T-cell (primary cell): ENCODE results near the gene KDM2A. TPM values are rescaled to one million over a fixed set of nuclear protein-coding genes. Genes with fewer than 3 reads are reported as not detected.

Experiments used
- ATAC-seq, 4 experiments: fragments of 200-7000 bp in 3 of 4; fragments of 150-1000 bp in 1 of 4; cut with Tn5 transposase; replicated peaks in 1 of 4; 1 replicate in 3 of 4; 2 replicates in 1 of 4; pipeline ENCODE4 v1.10.0; 2021; ENCODE audit warnings: moderate library complexity in 3 of 4, mild to moderate bottlenecking in 2 of 4, moderate number of reproducible peaks in 1 of 4
- CTCF ChIA-PET, 2 donors: fragments of 300-600 bp; sonication (Branson Sonifier 250); formaldehyde crosslinking; loops; one replicate each; lab custom pipeline; 2022; ENCODE audit warnings: antibody characterized with exemption in 2 of 2; lab: Charles Lee
- POLR2A ChIA-PET, 2 donors: fragments of 300-600 bp; sonication (Branson Sonifier 250); formaldehyde crosslinking; loops; one replicate each; lab custom pipeline; 2022; ENCODE audit warnings: antibody characterized with exemption in 2 of 2; lab: Charles Lee
- DNase-seq, 35 experiments: peaks; one replicate each; pipeline versions ENCODE4 v3.0.0 to v3.0.0-alpha.2; 2013 to 2023
- H3K27ac ChIP-seq: one replicate; pipeline ENCODE4 v1.5.1; 2013; ENCODE audit warnings: low read length
- H3K27me3 ChIP-seq, 2 experiments: replicated peaks in 1 of 2; 1 replicate in 1 of 2; 2 replicates in 1 of 2; pipeline versions ENCODE4 v1.6.1 to v1.7.0; 2013; ENCODE audit warnings: low read length in 1 of 2, mixed read lengths in 1 of 2; ENCODE audit not compliant: control insufficient read depth in 2 of 2, insufficient read depth in 2 of 2; ENCODE audit errors: extremely low read depth in 1 of 2
- H3K36me3 ChIP-seq, 2 donors: 1 replicate in 1 of 2; 2 replicates in 1 of 2; pipeline versions ENCODE4 v1.6.1 to v1.7.0; 2013; ENCODE audit warnings: low read length in 1 of 2; ENCODE audit not compliant: control insufficient read depth in 2 of 2, insufficient read depth in 1 of 2; ENCODE audit errors: extremely low read depth in 1 of 2
- H3K4me1 ChIP-seq, 2 experiments: 1 replicate in 1 of 2; 2 replicates in 1 of 2; pipeline versions ENCODE4 v1.6.1 to v1.7.0; 2013; ENCODE audit warnings: low read length in 2 of 2, mixed read lengths in 1 of 2; ENCODE audit not compliant: insufficient read depth in 2 of 2, control insufficient read depth in 1 of 2; ENCODE audit errors: extremely low read depth in 1 of 2
- H3K4me3 ChIP-seq, 2 donors: 1 replicate in 1 of 2; 2 replicates in 1 of 2; pipeline versions ENCODE4 v1.5.1 to v1.7.0; 2013; ENCODE audit warnings: mild to moderate bottlenecking in 2 of 2, low read length in 1 of 2, moderate library complexity in 1 of 2; ENCODE audit not compliant: control insufficient read depth in 1 of 2; ENCODE audit errors: extremely low read depth in 1 of 2
- H3K9me3 ChIP-seq: 2 replicates; pipeline ENCODE4 v1.7.0; 2013
- H3K27ac Mint-ChIP-seq, 2 donors: one replicate each; pipeline ENCODE4 v1.8.0; 2020 to 2021; ENCODE audit warnings: mild to moderate bottlenecking in 2 of 2, mixed read lengths in 2 of 2
- H3K27me3 Mint-ChIP-seq, 2 donors: one replicate each; pipeline ENCODE4 v1.8.0; 2021 to 2022; ENCODE audit warnings: mixed read lengths in 2 of 2
- H3K36me3 Mint-ChIP-seq: one replicate; pipeline ENCODE4 v1.8.0; 2021; ENCODE audit warnings: mixed read lengths
- H3K4me1 Mint-ChIP-seq, 3 donors: one replicate each; pipeline ENCODE4 v1.8.0; 2020 to 2022; ENCODE audit warnings: mixed read lengths in 3 of 3, mild to moderate bottlenecking in 1 of 3
- H3K4me3 Mint-ChIP-seq, 3 donors: one replicate each; pipeline ENCODE4 v1.8.0; 2020 to 2022; ENCODE audit warnings: mild to moderate bottlenecking in 3 of 3, mixed read lengths in 3 of 3, moderate library complexity in 3 of 3
- H3K9me3 Mint-ChIP-seq, 3 donors: one replicate each; pipeline ENCODE4 v1.8.0; 2020 to 2022; ENCODE audit warnings: mixed read lengths in 3 of 3
- WGBS: methylation state at CpG from one replicate; pipeline ENCODE4 v1.1.5; 2013; ENCODE audit warnings: missing lambda C conversion rate; ENCODE audit not compliant: insufficient coverage; 5-methylcytosine and 5-hydroxymethylcytosine counted together
- total RNA-seq, 35 experiments: library from RNA in 6 of 35; stranded (reverse) in 6 of 35; fragments of 120-200 nt in 1 of 35; gene quantifications; one replicate each; pipeline versions ENCODE4 v1.2.1 to v1.2.4 and lab custom pipeline; 2013 to 2026

KDM2A gene
- total RNA-seq, 5 donors from 2014 or later (not counting 1 experiment from before 2014, with no cell fraction given): 157 to 333 (median 178) TPM

DNA sequence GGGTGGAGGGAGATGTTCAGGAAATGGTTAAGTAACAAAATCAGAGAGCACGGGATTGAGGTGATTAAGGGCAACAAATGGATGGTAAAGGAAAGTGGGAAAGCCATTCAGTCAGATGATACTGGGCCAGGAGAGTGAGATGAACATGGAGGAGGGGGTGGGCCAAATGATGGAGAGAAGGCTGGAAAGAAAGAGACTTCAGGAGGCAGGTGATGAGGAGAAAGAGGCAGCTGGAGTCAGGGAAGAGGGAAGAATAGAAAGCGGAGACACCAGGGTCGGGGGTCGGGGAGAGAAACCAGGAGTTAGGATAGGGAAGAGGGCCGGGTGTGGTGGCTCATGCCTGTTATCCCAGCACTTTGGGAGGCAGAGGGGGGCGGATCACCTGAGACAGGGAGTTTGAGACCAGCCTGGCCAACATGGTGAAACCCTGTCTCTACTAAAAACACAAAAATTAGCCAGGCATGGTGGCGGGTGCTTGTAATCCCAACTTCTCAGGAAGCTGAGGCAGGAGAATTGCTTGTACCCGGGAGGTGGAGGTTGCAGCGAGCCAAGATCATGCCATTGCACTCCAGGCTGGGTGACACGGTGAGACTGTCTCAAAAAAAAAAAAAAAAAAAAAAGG is 4.7 kb upstream of the KDM2A start:
- no peaks in the 10 kb centered on the region for H3K9me3 Mint-ChIP-seq
- H3K27ac Mint-ChIP-seq: no peak overlapping the region
- DNase-seq: no peak

DNA sequence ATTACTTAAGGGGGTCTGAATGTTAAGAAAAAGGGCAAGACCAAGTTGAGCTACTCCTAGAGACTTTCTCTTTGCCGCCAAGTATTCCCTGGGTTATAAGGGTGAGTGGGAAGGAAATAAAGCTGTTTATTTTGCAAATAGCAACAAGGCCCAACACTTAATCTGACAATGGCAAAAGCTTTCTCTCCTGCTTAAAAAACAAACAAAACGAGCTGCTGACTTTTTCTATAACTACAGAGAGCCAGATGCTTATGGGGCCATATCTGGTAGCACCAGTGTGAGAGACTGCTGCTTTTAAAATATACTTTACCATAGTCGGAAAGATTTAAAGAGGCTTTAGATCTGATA is 2.3 kb upstream of the KDM2A start:
- Histone ChIP-seq H3K36me3 (peaks cover 0 to 2% of the 10 kb centered on the region in 2 donors), H3K27ac (no peak overlapping the region), H3K9me3 (no peaks in the 10 kb centered on the region), H3K4me1 (peaks cover 16 to 22% of the 10 kb centered on the region in 2 experiments), H3K27me3 (no peaks in the 10 kb centered on the region), H3K4me3 (no peak overlapping the region)
- Mint-ChIP-seq H3K9me3 (no peaks in the 10 kb centered on the region), H3K4me3 (peak overlapping the region; percentile 77 to 98 (median 84)), H3K4me1 (peaks cover 25 to 36% (median 27%) of the 10 kb centered on the region in 3 donors), H3K27me3 (no peaks in the 10 kb centered on the region), H3K27ac (peak overlapping the region; percentile 91 to 93), H3K36me3 (peaks cover 5% of the 10 kb centered on the region)
- DNase-seq (no peak), ATAC-seq (no peak)
- CTCF ChIA-PET: interaction anchor here in 1 of 2 donors (0.6 kb wide), 1 partner anchor 41 kb away, joined by 3 read pairs; no protein-coding TSS in a partner anchor
- WGBS: 100% methylated on average over 1 of the region's 3 CpGs
- POLR2A ChIA-PET: interaction anchor here in 1 of 2 donors (0.5 kb wide), 1 partner anchor 1784 kb away, joined by 3 read pairs; no protein-coding TSS in a partner anchor

More for the DNA sequence above, 4.7 kb upstream of the KDM2A start:
- CTCF ChIA-PET: interaction anchor here (0.6 to 0.7 kb wide), 2 partner anchors 16 to 277 kb away, joined by 3 to 4 read pairs; no protein-coding TSS in a partner anchor
- ATAC-seq: no peak
- WGBS: 86% methylated on average over 4 of the region's 10 CpGs
- Mint-ChIP-seq H3K27me3 (no peaks in the 10 kb centered on the region), H3K4me1 (peaks cover 17 to 20% (median 18%) of the 10 kb centered on the region in 3 donors), H3K4me3 (no peak overlapping the region), H3K36me3 (no peaks in the 10 kb centered on the region)
- POLR2A ChIA-PET: interaction anchor here in 1 of 2 donors (0.6 kb wide), 2 partner anchors 40 to 121 kb away, joined by 4 to 6 read pairs; no protein-coding TSS in a partner anchor
- Histone ChIP-seq H3K27me3 (no peaks in the 10 kb centered on the region), H3K9me3 (no peaks in the 10 kb centered on the region), H3K4me1 (peaks cover 12 to 22% of the 10 kb centered on the region in 2 experiments), H3K27ac (no peak overlapping the region), H3K4me3 (no peak overlapping the region), H3K36me3 (no peaks in the 10 kb centered on the region)

DNA sequence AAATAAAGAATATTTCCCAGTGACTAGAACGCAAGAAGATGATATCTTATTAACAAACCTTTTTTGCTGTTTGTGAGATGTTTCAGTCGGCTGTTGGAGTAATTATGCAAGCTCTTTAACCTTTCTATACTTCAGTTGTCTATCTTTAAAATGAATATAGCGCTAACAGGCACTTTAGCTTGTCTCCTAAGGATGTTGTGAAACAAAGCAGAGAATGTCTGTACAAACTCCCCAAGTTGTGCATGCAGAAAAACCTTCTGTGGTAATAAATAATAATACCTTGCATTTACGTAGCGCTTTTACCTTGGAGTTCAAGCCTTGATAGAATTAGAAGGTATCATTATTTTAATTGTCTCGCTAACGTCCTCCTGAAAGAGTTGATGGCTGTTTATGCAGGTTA is 1.9 kb upstream of the KDM2A start:
- ATAC-seq (no peak), DNase-seq (no peak)
- Mint-ChIP-seq H3K27ac (peak overlapping the region; percentile 91 to 93), H3K27me3 (no peaks in the 10 kb centered on the region), H3K9me3 (no peaks in the 10 kb centered on the region), H3K36me3 (peaks cover 6% of the 10 kb centered on the region), H3K4me3 (peak overlapping the region; percentile 77 to 98 (median 84)), H3K4me1 (peaks cover 29 to 40% (median 31%) of the 10 kb centered on the region in 3 donors)
- ChIA-PET CTCF (interaction anchor here in 1 of 2 donors (0.6 kb wide), 1 partner anchor 45 kb away, joined by 4 read pairs; no protein-coding TSS in a partner anchor), POLR2A (interaction anchor here in 1 of 2 donors (0.5 kb wide), 1 partner anchor 1784 kb away, joined by 3 read pairs; no protein-coding TSS in a partner anchor)
- peaks cover 20 to 24% of the 10 kb centered on the region in 2 experiments for H3K4me1 ChIP-seq
- peak overlapping the region; percentile 86 for H3K27ac ChIP-seq
- H3K4me3 ChIP-seq: peak overlapping the region in 1 of 2 donors; percentile 45
- peaks cover 0 to 3% of the 10 kb centered on the region in 2 donors for H3K36me3 ChIP-seq
- no CpG with 5 or more reads among the region's 7 CpGs for WGBS
- no peaks in the 10 kb centered on the region for H3K27me3 ChIP-seq
- H3K9me3 ChIP-seq: no peaks in the 10 kb centered on the region

DNA sequence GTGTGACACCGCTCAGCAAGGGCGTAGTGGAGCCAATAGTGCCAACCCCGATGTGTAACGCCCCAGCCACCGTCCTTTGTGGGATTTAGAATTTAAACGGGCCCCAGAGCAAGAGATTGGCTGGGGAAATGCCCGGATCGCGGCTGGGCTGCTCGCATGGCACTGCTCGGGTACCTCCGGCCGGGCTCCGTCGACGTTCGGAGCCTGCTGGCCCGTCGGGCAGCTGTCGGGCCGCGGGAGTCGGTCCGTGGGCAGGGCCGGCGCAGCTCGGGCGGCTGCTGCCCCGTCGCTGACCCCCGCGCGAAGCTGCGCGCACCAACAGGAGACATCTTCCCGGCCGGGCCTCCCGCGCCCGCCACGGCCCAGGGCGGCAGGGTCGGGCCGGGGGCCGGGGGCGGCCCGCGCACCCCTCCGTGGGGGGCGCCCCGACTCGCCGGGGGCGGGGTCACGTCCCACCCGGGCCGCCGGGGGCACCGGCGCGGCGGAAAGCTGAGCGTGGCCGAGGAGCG is 1.3 kb upstream of the KDM2A start:
- H3K4me3 ChIP-seq: peak overlapping the region; percentile 42 to 45
- no peaks in the 10 kb centered on the region for H3K27me3 ChIP-seq
- ChIA-PET POLR2A (interaction anchor here in 1 of 2 donors (0.7 kb wide), 1 partner anchor 1465 kb away, joined by 13 read pairs; no protein-coding TSS in a partner anchor), CTCF (interaction anchor here in 1 of 2 donors (0.6 kb wide), 1 partner anchor 45 kb away, joined by 4 read pairs; no protein-coding TSS in a partner anchor)
- Mint-ChIP-seq H3K9me3 (no peaks in the 10 kb centered on the region), H3K27ac (peak overlapping the region; percentile 91 to 93), H3K4me3 (peak overlapping the region; percentile 77 to 98 (median 84)), H3K27me3 (no peaks in the 10 kb centered on the region), H3K4me1 (peaks cover 32 to 41% (median 34%) of the 10 kb centered on the region in 3 donors), H3K36me3 (peaks cover 6% of the 10 kb centered on the region)
- peak overlapping the region; percentile 86 for H3K27ac ChIP-seq
- H3K9me3 ChIP-seq: no peaks in the 10 kb centered on the region
- peaks cover 0 to 3% of the 10 kb centered on the region in 2 donors for H3K36me3 ChIP-seq
- 1% methylated on average over 65 of the region's 65 CpGs for WGBS
- peaks cover 21 to 27% of the 10 kb centered on the region in 2 experiments for H3K4me1 ChIP-seq
- peak in 31 of 35 experiments; percentile 7 to 69 (median 36) for DNase-seq
- peak in 1 of 4 experiments; percentile 0 for ATAC-seq

DNA sequence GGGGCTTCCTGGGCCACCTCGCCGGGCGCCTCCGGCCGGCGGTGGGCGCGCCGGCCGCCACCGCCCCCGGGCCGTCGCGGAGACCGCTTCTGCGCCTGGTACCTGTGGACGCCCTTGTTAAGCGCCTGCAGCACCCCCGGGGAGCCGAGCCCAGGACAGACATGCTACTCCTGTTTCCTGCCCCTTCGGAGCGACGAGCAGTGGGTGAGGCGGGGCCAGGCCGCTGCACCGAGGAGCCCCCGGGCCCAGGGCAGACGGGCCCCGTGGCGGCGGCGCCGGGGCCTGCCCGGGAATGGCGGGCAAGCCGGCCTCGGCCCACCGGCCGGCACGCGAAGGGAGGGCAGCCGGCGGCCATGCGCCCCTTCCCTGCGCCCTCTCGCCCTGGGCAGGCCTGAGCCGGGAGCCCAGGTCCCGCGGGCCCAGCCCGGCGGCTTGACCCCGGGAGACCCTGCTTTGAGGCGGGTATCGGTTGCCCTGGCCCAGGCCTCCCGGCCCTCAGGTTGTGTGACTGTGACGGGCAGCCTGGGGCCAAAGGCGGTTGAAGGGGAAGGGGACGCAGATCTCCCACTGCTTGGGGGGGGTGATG is 789 bp upstream of the KDM2A start:
- H3K27me3 Mint-ChIP-seq: no peaks in the 10 kb centered on the region
- WGBS: under 1% methylated on average over 57 of the region's 59 CpGs
- Histone ChIP-seq H3K36me3 (peaks cover 0 to 3% of the 10 kb centered on the region in 2 donors), H3K4me3 (peak overlapping the region; percentile 42 to 63), H3K9me3 (no peaks in the 10 kb centered on the region), H3K27ac (peak overlapping the region; percentile 89), H3K4me1 (peaks cover 20 to 25% of the 10 kb centered on the region in 2 experiments), H3K27me3 (no peaks in the 10 kb centered on the region)
- DNase-seq (peak in 34 of 35 experiments; percentile 22 to 69 (median 46)), ATAC-seq (peak; percentile 9 to 40 (median 34))
- H3K9me3 Mint-ChIP-seq: no peaks in the 10 kb centered on the region
- H3K27ac Mint-ChIP-seq: peak overlapping the region in 1 of 2 donors; percentile 52
- H3K4me3 Mint-ChIP-seq: peak overlapping the region; percentile 77 to 98 (median 83)
- peaks cover 7% of the 10 kb centered on the region for H3K36me3 Mint-ChIP-seq
- CTCF ChIA-PET: no interaction called here
- peaks cover 33 to 41% (median 35%) of the 10 kb centered on the region in 3 donors for H3K4me1 Mint-ChIP-seq
- POLR2A ChIA-PET: interaction anchor here (0.5 to 1.0 kb wide), 5 partner anchors 122 to 1465 kb away, joined by 3 to 13 read pairs (median 3); no protein-coding TSS in a partner anchor
